GM12878 (cell line): Measurements from ENCODE around the gene KATNB1. TPM values are rescaled to one million over a fixed set of nuclear protein-coding genes. Genes with fewer than 3 reads are reported as not detected.

Experiments used
- ATAC-seq: fragments of 200-7000 bp; cut with Tn5 transposase; 3 replicates; pipeline ENCODE4 v1.9.1; 2020; ENCODE audit warnings: mild to moderate bottlenecking, moderate library complexity
- BruUV-seq: library from RNA; stranded (reverse); fragments of 400-500 nt; replicated peaks from 2 replicates; lab custom pipeline; 2021; lab: Mats Ljungman, UMichigan
- CTCF ChIA-PET: fragments of 300-600 bp; sonication (Branson Sonifier 250); formaldehyde crosslinking; extraction: SDS; loops from one replicate; lab custom pipeline; 2021; ENCODE audit warnings: inconsistent platforms; lab: Yijun Ruan, JAX
- POLR2A ChIA-PET: fragments of 350-600 bp; formaldehyde crosslinking; extraction: SDS; loops from one replicate; lab custom pipeline; 2021; ENCODE audit warnings: inconsistent platforms; lab: Charles Lee
- RAD21 ChIA-PET: fragments of 300-600 bp; sonication (Branson Sonifier 250); formaldehyde crosslinking; loops from one replicate; lab custom pipeline; 2023; ENCODE audit warnings: antibody characterized with exemption; ENCODE audit not compliant: unreplicated experiment; lab: Charles Lee
- SMC1A ChIA-PET: fragments of 300-600 bp; sonication (Branson Sonifier 250); formaldehyde crosslinking; loops from one replicate; lab custom pipeline; 2023; ENCODE audit not compliant: unreplicated experiment, uncharacterized antibody; lab: Charles Lee
- DNase-seq: peaks from one replicate; pipeline ENCODE4 v3.0.0-alpha.2; 2011; ENCODE audit warnings: low read depth, low spot score
- FAIRE-seq: peaks from 3 replicates; lab custom pipeline; 2011; peaks lifted over from hg19 to GRCh38; lab: Jason Lieb, UNC
- H2AFZ ChIP-seq: 2 replicates; pipeline ENCODE4 v1.6.0; 2011; ENCODE audit warnings: low read depth, low read length, control low read depth; ENCODE audit not compliant: control insufficient read depth
- H3K27ac ChIP-seq: 2 replicates; pipeline ENCODE4 v1.5.1; 2011; ENCODE audit warnings: control low read depth; ENCODE audit not compliant: control insufficient read depth, insufficient read depth
- H3K27me3 ChIP-seq, 2 experiments: replicated peaks in 1 of 2; 2 replicates each; pipeline versions ENCODE4 v1.6.0 to v1.6.1; 2011; ENCODE audit warnings: low read length in 1 of 2; ENCODE audit not compliant: control insufficient read depth in 2 of 2, insufficient read depth in 2 of 2
- H3K36me3 ChIP-seq, 2 experiments: 2 replicates each; pipeline ENCODE4 v1.5.1; 2011; ENCODE audit warnings: low read length in 1 of 2; ENCODE audit not compliant: control insufficient read depth in 2 of 2, insufficient read depth in 2 of 2
- H3K4me1 ChIP-seq: 2 replicates; pipeline ENCODE4 v1.6.1; 2011; ENCODE audit warnings: mild to moderate bottlenecking, low read length, moderate library complexity, mixed read lengths; ENCODE audit not compliant: control insufficient read depth, insufficient read depth
- H3K4me2 ChIP-seq: 2 replicates; pipeline ENCODE4 v1.6.0; 2011; ENCODE audit warnings: control low read depth; ENCODE audit not compliant: control insufficient read depth, insufficient read depth
- H3K4me3 ChIP-seq: fragments of 200-600 bp; sonication (generic); 2 replicates; pipeline ENCODE4 v1.5.1; 2016
- H3K79me2 ChIP-seq: 2 replicates; pipeline ENCODE4 v1.6.0; 2011; ENCODE audit warnings: low read length; ENCODE audit not compliant: control insufficient read depth, insufficient read depth
- H3K9ac ChIP-seq: 2 replicates; pipeline ENCODE4 v1.8.0; 2011; ENCODE audit warnings: low read length, control low read depth, mixed read lengths; ENCODE audit not compliant: control insufficient read depth, insufficient read depth
- H3K9me3 ChIP-seq: replicated peaks from 3 replicates; pipeline ENCODE4 v1.5.1; 2011; ENCODE audit warnings: mild to moderate bottlenecking, low read length; ENCODE audit not compliant: control insufficient read depth, insufficient read depth
- H4K20me1 ChIP-seq: 2 replicates; pipeline ENCODE4 v1.6.0; 2011; ENCODE audit not compliant: control insufficient read depth, insufficient read depth
- BCL11A ChIP-seq: IDR thresholded peaks from 2 replicates; pipeline ENCODE4 v1.6.1; 2011; ENCODE audit warnings: low read depth, low read length
- CEBPB ChIP-seq, 2 experiments: fragments of 150-350 bp in 1 of 2; IDR thresholded peaks; 2 replicates each; pipeline ENCODE4 v1.6.1; 2012 to 2014; ENCODE audit warnings: low read depth in 2 of 2, low read length in 2 of 2, borderline replicate concordance in 1 of 2, inconsistent platforms in 1 of 2
- EZH2 ChIP-seq: IDR thresholded peaks from 2 replicates; pipeline ENCODE4 v1.6.1; 2012; ENCODE audit warnings: low read depth, mild to moderate bottlenecking, control low read depth, inconsistent platforms, low read length, borderline replicate concordance; ENCODE audit not compliant: control insufficient read depth
- FOXM1 ChIP-seq: IDR thresholded peaks from 2 replicates; pipeline ENCODE4 v1.6.1; 2012; ENCODE audit warnings: low read depth, mild to moderate bottlenecking, inconsistent platforms, low read length, moderate library complexity
- IRF4 ChIP-seq: IDR thresholded peaks from 2 replicates; pipeline ENCODE4 v1.6.1; 2011; ENCODE audit warnings: low read depth, low read length
- KLF5 ChIP-seq: fragments of 450-650 bp; IDR thresholded peaks from 2 replicates; pipeline ENCODE4 v1.6.1; 2014; ENCODE audit warnings: mild to moderate bottlenecking; ENCODE audit not compliant: partially characterized antibody
- MTA2 ChIP-seq: fragments of 450-650 bp; IDR thresholded peaks from 2 replicates; pipeline ENCODE4 v1.6.1; 2016; ENCODE audit warnings: low read depth, mild to moderate bottlenecking, moderate library complexity
- MXI1 ChIP-seq: fragments of 150-350 bp; IDR thresholded peaks from 2 replicates; pipeline ENCODE4 v1.6.1; 2011; ENCODE audit warnings: low read depth, mild to moderate bottlenecking, inconsistent platforms, low read length, improper control_type of control experiment
- RBBP5 ChIP-seq: fragments of 200-600 bp; sonication (generic); conservative IDR thresholded peaks from 2 replicates; pipeline ENCODE4 v1.6.1; 2016
- SMAD1 ChIP-seq: fragments of 450-650 bp; IDR thresholded peaks from 2 replicates; pipeline ENCODE4 v1.6.1; 2018; ENCODE audit warnings: mild to moderate bottlenecking, low read depth; ENCODE audit not compliant: partially characterized antibody
- SP1 ChIP-seq: IDR thresholded peaks from one replicate; pipeline ENCODE4 v1.6.1; 2011; ENCODE audit warnings: low read depth, low read length
- WRNIP1 ChIP-seq: IDR thresholded peaks from 2 replicates; pipeline ENCODE4 v1.6.1; 2011; ENCODE audit warnings: low read depth, low read length, improper control_type of control experiment, borderline replicate concordance
- ZNF274 ChIP-seq: IDR thresholded peaks from one replicate; pipeline ENCODE4 v1.8.0; 2011; ENCODE audit not compliant: insufficient read length, insufficient read depth
- ZNF622 ChIP-seq: fragments of 450-650 bp; IDR thresholded peaks from 2 replicates; pipeline ENCODE4 v1.6.1; 2017; ENCODE audit warnings: mild to moderate bottlenecking, inconsistent platforms
- WGBS: methylation state at CpG from one replicate; pipeline ENCODE4 v1.1.6; 2016; ENCODE audit warnings: low lambda C conversion rate; ENCODE audit not compliant: insufficient replicate concordance, insufficient coverage; ENCODE audit errors: missing lambda C conversion rate; 5-methylcytosine and 5-hydroxymethylcytosine counted together
- in situ Hi-C: fragments of 300-500 bp; cut with MboI; formaldehyde crosslinking; loops from 9 replicates; pipeline ENCODE4 v1.14.3; 2018; ENCODE audit warnings: mixed read lengths
- intact Hi-C: fragments of 100-400 bp; cut with micrococcal nuclease; formaldehyde crosslinking; loops from one replicate; pipeline ENCODE4 v1.14.2; 2022; ENCODE audit not compliant: unreplicated experiment
- polyA plus RNA-seq, 11 experiments: library from polyadenylated mRNA; depleted of rRNA in 4 of 11; unstranded in 6 of 11; stranded (reverse) in 5 of 11; fragments of >200 nt; fragmentation: Nextera tagmentation in 4 of 11; fragmentation: Illumina TruSeq in 1 of 11; extraction: Ambion mirVana in 4 of 11; extraction: Trizol in 1 of 11; gene quantifications; 1 replicate in 1 of 11; 2 replicates in 10 of 11; pipeline versions ENCODE4 v1.2.1 to v1.2.3, GENCODE V29; 2011 to 2016; ENCODE audit warnings: inconsistent platforms in 2 of 11, missing spikeins in 2 of 11, low read depth in 1 of 11
- total RNA-seq, 4 experiments: library from RNA; depleted of rRNA in 3 of 4; stranded (reverse); fragments of >200 nt in 3 of 4; fragmentation: Illumina TruSeq in 1 of 4; extraction: Trizol in 1 of 4; gene quantifications; 2 replicates each; pipeline versions ENCODE4 v1.2.1 to v1.2.3, GENCODE V29; 2013 to 2021
- TF ChIP-seq, protein P1 (sequence below): fragments of 450-650 bp; IDR thresholded peaks from 2 replicates; pipeline ENCODE4 v1.6.1; 2016; ENCODE audit warnings: mild to moderate bottlenecking
- TF ChIP-seq, protein P2 (sequence below): fragments of 450-650 bp; conservative IDR thresholded peaks from 2 replicates; pipeline ENCODE4 v1.6.1; 2017; ENCODE audit warnings: mild to moderate bottlenecking, moderate library complexity
- TF ChIP-seq, protein P3 (sequence below): IDR thresholded peaks from 2 replicates; pipeline ENCODE4 v1.6.1; 2012; ENCODE audit warnings: low read depth, low read length, improper control_type of control experiment

Gene KATNB1
- total and polyA plus RNA-seq, 10 of the 15 experiments (the other 5 are each of a cell fraction or from before 2014, with no cell fraction given): 0.71 to 46.5 (median 19.5) TPM

DNA sequence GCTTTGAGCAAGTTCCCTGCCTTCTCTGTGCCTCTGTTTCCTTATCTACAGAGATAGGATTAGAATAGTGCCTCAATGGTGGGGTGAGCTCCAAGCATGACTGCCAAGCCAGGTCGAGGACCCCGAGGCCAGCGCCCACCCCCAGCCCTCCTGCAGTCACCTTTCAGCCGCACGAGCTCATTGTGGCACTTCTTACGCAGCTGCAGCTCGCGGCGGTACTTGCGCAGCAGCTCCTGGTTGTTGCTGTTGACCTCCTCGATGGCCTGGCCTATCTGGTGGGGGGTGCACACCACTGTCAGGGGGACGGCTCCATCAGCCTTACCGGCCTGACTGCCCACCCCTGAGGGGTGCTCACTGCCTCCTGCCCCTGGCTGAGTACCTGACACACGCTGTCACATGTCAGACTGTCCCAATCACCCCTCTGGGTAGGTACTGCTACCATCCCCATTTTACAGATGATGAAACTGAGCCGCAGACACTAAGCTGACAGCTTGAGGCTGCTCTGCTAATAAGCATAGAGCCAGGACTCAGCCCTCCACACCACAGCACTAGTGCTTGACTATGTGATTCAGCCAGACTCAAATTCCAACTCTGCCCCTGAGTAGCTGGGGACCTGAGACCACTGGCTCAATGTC, 31.3 kb downstream of the KATNB1 start:
- SMC1A ChIA-PET: no interaction called here
- BruUV-seq: no TSS peak
- no peak overlapping the region for H3K9ac ChIP-seq
- no peak overlapping the region for H3K27ac ChIP-seq
- in situ Hi-C loops: no loop called here
- H3K4me3 ChIP-seq: no peak overlapping the region
- H2AFZ ChIP-seq: no peak overlapping the region
- no peaks in the 10 kb centered on the region for H3K79me2 ChIP-seq
- intact Hi-C loops: no loop called here
- RAD21 ChIA-PET: interaction anchor here (1.4 kb wide), 1 partner anchor 10 kb away, joined by 6 read pairs; no protein-coding TSS in a partner anchor
- CTCF ChIA-PET: interaction anchor here (1.1 to 1.6 kb wide), 2 partner anchors 15 to 266 kb away, joined by 3 to 4 read pairs; no protein-coding TSS in a partner anchor
- WGBS: 48% methylated on average over 15 of the region's 15 CpGs
- TF ChIP-seq, protein P1, sequence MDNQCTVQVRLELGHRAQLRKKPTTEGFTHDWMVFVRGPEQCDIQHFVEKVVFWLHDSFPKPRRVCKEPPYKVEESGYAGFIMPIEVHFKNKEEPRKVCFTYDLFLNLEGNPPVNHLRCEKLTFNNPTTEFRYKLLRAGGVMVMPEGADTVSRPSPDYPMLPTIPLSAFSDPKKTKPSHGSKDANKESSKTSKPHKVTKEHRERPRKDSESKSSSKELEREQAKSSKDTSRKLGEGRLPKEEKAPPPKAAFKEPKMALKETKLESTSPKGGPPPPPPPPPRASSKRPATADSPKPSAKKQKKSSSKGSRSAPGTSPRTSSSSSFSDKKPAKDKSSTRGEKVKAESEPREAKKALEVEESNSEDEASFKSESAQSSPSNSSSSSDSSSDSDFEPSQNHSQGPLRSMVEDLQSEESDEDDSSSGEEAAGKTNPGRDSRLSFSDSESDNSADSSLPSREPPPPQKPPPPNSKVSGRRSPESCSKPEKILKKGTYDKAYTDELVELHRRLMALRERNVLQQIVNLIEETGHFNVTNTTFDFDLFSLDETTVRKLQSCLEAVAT: no peak
- TF ChIP-seq KLF5 (no peak), ZNF622 (no peak), EZH2 (no peak), SP1 (no peak), MTA2 (no peak), WRNIP1 (no peak), FOXM1 (no peak), MXI1 (no peak), BCL11A (no peak), CEBPB (IDR thresholded peaks at IDR 0.05; ENCODE audit: borderline replicate concordance in 1 of 2, low read depth in 2 of 2, low read length in 2 of 2) (no peak), IRF4 (no peak), RBBP5 (no peak), ZNF274 (no peak), SMAD1 (no peak)
- TF ChIP-seq, protein P2, sequence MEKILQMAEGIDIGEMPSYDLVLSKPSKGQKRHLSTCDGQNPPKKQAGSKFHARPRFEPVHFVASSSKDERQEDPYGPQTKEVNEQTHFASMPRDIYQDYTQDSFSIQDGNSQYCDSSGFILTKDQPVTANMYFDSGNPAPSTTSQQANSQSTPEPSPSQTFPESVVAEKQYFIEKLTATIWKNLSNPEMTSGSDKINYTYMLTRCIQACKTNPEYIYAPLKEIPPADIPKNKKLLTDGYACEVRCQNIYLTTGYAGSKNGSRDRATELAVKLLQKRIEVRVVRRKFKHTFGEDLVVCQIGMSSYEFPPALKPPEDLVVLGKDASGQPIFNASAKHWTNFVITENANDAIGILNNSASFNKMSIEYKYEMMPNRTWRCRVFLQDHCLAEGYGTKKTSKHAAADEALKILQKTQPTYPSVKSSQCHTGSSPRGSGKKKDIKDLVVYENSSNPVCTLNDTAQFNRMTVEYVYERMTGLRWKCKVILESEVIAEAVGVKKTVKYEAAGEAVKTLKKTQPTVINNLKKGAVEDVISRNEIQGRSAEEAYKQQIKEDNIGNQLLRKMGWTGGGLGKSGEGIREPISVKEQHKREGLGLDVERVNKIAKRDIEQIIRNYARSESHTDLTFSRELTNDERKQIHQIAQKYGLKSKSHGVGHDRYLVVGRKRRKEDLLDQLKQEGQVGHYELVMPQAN: no peak
- TF ChIP-seq, protein P3, sequence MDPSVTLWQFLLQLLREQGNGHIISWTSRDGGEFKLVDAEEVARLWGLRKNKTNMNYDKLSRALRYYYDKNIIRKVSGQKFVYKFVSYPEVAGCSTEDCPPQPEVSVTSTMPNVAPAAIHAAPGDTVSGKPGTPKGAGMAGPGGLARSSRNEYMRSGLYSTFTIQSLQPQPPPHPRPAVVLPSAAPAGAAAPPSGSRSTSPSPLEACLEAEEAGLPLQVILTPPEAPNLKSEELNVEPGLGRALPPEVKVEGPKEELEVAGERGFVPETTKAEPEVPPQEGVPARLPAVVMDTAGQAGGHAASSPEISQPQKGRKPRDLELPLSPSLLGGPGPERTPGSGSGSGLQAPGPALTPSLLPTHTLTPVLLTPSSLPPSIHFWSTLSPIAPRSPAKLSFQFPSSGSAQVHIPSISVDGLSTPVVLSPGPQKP: no peak
- POLR2A ChIA-PET: no interaction called here
- H3K27me3 ChIP-seq: no peaks in the 10 kb centered on the region
- H3K36me3 ChIP-seq: no peaks in the 10 kb centered on the region
- FAIRE-seq: no peak
- H3K4me2 ChIP-seq: no peak overlapping the region
- no peaks in the 10 kb centered on the region for H3K9me3 ChIP-seq
- DNase-seq: no peak
- H3K4me1 ChIP-seq: no peaks in the 10 kb centered on the region
- no peaks in the 10 kb centered on the region for H4K20me1 ChIP-seq
- no peak for ATAC-seq
